Colon (tissue), 2 donors: ENCODE data around the gene TXN.
"Not testable (repeated sequence)": the region's sequence is repeated elsewhere in the genome, so short reads cannot be mapped to it uniquely, and the experiment has no call there.

Experiments used
- FAIRE-seq: peaks from 2 replicates; lab custom pipeline; 2012; peaks lifted over from hg19 to GRCh38; lab: Jason Lieb, UNC
- donor health status: control.
- donor health status: control.

TXN gene

GRCh38 chr9:110208031-110208430 is 48.3 kb downstream of the TXN start, which contains the start of gene C9orf152:
TSS of gene C9orf152 (minus strand) at chr9:110208159. CDS start at chr9:110207579, 580 bp downstream.
- no peak for FAIRE-seq

- no peak for FAIRE-seq
Measured at GRCh38 chr9:110207071-110207641, 49.2 kb downstream of the TXN start.

- no peak for FAIRE-seq
Measured at GRCh38 chr9:110206389-110206788, 49.9 kb downstream of the TXN start.

- not testable (repeated sequence) for FAIRE-seq
Measured at GRCh38 chr9:110205612-110206011, 50.7 kb downstream of the TXN start.

- FAIRE-seq: no peak
Measured at GRCh38 chr9:110202232-110202631, 54.1 kb downstream of the TXN start.

- no peak for FAIRE-seq
Measured at GRCh38 chr9:110199643-110200042, 56.7 kb downstream of the TXN start.

- FAIRE-seq: no peak
Measured at GRCh38 chr9:110198357-110198756, 58.0 kb downstream of the TXN start.

- FAIRE-seq: no peak
Measured at GRCh38 chr9:110197330-110198187, 58.7 kb downstream of the TXN start.

- FAIRE-seq: not testable (repeated sequence)
Measured at GRCh38 chr9:110196084-110196499, 60.2 kb downstream of the TXN start.
